Forelimb muscle (tissue), 1 donor: ENCODE results near the gene MESD. TPM values are rescaled to one million over a fixed set of nuclear protein-coding genes. Genes with fewer than 3 reads are reported as not detected.
"Not testable (repeated sequence)": the region's sequence is repeated elsewhere in the genome, so short reads cannot be mapped to it uniquely, and the experiment has no call there.

Experiments
- DNase-seq: peaks from one replicate; pipeline ENCODE4 v3.0.0-alpha.2; 2013; ENCODE audit warnings: low read depth
- polyA plus RNA-seq: library from polyadenylated mRNA; unstranded; fragments of 120-200 nt; gene quantifications from one replicate; pipeline ENCODE4 v1.2.1, GENCODE V29; 2013; ENCODE audit not compliant: insufficient read length

MESD gene
- polyA plus RNA-seq, 1 donor: 18.7 TPM

GRCh38 chr15:80965454-80965853 is 24.2 kb downstream of the MESD start:
- DNase-seq: not testable (repeated sequence)

DNA sequence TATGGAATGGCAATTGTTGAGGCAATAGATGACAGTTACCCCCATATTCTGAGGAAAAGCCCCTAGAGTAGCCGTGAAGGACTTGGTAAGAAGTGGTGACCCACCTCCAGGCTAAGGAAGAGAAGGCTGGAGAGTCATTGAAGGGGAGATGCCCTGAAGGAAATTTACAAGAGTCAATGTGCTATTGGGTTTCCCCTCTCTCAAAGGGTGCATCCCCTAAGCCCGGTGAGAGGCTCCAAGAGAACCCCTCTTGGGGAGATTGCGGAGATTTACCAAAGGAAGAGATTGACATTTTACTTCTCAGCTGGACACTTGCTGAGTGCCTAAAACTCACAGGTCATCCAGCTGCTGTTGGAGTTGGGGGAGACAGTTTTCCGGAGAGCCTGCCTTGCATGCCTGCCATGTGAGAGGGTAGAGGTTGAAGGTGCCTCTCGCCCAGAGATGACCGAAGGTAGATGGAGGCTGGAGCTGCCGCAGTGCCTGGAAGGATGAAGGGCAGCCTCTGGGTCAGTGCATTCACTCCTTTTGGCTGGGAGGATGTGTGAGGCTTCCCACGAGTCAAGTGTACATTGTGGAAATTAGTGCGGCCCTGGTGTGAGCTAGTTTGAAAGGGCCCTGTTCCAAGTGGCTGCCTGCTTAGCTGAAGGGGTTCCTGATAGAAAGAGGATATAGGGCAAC is 30.7 kb downstream of the MESD start:
- no peak for DNase-seq

DNA sequence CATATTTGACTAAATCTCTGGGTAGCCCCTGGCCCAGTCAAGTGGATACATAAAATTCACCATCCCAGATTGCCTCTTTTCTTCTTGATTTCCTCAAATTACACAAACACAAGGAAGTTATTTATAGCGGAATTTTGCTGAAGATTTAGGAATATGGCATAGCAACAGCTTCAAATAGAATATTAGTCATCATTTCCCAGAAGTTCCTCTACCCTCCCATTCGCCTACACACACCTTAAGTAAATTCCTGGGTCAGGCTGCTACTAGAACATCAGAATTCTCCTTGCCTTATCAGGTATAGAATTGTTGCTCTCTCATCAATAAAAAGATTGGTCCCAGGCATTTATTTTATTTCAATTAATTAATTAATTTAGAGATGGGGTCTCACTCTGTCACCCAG is 31.6 kb downstream of the MESD start:
- DNase-seq: no peak

DNA sequence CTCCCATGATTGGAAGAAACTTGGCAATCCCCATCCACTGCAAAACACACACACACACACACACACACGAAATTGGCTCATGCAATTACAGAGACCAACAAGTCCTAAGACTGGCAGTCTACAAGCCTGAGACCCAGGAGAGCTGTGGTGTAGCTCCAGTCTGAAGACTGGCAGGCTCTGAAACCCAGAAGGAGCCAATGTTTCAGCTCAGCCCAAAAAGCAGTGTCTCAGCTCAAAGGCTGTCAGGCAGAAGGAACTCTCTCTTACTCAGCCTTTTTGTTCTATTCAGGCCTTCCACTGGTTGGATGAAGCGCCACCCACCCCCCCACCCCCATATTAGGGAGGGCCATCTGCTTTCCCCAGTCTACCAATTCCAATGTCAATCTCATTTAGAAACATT is 32.1 kb downstream of the MESD start:
- no peak for DNase-seq

GRCh38 chr15:80955571-80956452 is 33.8 kb downstream of the MESD start:
- DNase-seq: not testable (repeated sequence)

GRCh38 chr15:80953953-80954778 is 35.5 kb downstream of the MESD start:
- no peak for DNase-seq

- DNase-seq: no peak
These were observed 36.3 kb downstream of the MESD start for GRCh38 chr15:80953001-80953952.

DNA sequence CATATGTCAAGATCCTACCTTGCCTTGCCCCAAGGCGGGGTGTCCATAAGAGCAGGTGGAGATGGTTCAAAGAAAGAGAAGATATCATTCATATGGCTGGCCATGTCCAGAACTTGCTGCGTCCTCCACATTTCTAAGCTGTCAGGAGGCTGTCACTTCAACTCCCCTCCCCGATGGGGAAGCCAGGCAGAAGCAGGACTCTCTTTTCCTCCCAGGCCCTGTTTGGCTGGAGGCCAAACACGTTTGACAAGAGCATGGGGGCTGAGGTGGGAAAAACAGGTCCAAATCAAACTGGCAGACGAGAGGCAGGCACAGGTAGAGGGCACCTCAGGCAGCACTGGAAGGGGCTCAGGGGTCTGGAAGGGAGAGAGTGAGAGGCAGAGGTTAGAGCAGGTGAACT is 37.7 kb downstream of the MESD start:
- no peak for DNase-seq

GRCh38 chr15:80950291-80951078 is 39.1 kb downstream of the MESD start:
- DNase-seq: no peak

GRCh38 chr15:80949756-80950155 is 39.9 kb downstream of the MESD start:
- no peak for DNase-seq

DNA sequence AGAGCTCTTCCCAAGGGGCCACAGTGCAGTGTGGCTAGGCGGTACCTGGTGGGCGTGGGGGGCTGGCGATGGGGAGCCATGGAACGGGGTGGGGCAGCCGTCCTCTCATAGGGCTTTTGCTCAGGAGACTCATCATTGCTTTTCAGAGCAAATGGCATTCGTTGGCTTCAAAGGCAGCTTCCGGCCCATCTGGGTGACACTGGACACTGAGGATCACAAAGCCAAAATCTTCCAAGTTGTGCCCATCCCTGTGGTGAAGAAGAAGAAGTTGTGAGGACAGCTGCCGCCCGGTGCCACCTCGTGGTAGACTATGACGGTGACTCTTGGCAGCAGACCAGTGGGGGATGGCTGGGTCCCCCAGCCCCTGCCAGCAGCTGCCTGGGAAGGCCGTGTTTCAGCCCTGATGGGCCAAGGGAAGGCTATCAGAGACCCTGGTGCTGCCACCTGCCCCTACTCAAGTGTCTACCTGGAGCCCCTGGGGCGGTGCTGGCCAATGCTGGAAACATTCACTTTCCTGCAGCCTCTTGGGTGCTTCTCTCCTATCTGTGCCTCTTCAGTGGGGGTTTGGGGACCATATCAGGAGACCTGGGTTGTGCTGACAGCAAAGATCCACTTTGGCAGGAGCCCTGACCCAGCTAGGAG is 40.8 kb downstream of the MESD start:
- no peak for DNase-seq

- no peak for DNase-seq
These were observed 43.0 kb downstream of the MESD start for GRCh38 chr15:80946576-80946975.

DNA sequence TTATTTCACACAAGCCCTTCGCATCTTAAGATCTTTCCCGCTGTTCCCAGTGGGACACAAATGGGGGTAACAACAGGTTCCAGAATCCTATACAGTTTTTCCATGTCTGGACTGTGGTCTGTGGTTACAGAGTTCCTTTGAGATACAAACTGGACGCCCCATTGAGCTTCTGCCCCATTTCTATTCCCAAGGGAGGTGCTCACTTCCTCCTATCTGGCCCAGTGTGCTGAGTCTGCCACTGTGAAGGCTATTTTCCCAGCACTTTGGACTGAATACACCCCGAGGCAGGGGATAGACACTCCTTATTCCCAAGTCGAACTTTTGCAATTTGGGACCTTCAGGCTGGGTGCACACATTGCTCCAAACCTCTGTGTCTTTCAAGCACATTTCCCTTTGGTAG is 44.0 kb downstream of the MESD start:
- DNase-seq: no peak

DNA sequence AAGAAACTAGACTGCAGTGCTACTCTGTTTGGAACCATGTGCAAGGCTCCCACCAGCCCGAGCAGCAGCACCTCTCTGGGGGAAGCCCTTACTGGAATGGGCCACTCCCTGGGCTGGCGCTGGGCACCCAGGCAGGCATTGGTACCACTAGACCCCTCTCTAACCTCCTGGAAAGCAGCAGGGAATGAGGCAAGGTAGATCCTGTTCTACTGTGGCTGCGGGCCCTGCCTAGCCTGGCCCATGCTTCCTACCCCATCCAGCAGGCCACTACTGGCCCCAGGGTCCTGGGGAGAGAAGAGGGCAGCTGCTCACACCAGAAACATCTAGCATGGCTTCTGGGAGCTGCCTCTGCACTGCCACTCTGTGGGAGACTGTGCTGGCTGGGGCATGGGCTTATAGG is 44.8 kb downstream of the MESD start:
- no peak for DNase-seq

GRCh38 chr15:80942746-80943565 is 46.7 kb downstream of the MESD start:
- peak; percentile 31 for DNase-seq

DNA sequence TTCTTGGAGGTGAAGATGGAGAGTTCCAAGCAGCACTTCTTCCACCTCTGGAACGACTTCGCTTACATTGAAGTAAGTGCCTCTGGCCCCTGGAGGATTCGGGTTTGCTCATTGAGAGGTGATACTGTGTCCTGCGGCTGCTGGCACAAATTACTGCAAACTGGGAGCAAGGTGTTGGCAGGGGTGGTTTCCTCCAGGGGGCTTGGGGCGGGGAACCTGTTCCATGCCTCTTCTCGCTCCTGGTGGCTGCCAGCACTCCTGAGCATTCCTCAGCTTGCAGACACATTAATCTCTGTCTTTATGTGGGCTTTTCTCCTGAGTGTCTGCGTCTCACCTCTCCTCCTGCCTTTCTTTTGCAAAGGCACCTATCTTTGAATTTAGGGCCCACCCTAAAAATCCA is 47.4 kb downstream of the MESD start:
- no peak for DNase-seq

DNA sequence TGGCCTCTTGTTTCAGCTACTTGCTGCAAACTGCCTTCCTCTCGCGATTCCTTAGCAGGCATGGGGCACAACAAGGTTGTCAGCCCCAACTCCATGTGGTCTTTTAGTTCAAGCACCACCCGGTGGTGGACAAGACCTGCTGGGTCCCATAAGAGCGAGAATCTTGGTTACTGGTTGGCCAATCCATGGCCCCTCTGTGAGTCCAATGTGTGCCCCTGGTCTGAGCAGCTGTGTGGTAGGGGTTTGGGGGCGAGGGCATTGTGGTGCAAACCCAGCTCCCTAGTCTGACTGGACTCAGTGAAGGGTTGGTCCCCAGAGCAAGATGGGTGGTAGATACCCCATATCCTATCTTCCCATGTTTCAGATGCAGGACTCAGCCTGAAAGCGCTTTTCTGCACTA is 48.8 kb downstream of the MESD start:
- DNase-seq: no peak

GRCh38 chr15:80940331-80940730 is 49.3 kb downstream of the MESD start:
- DNase-seq: no peak

DNA sequence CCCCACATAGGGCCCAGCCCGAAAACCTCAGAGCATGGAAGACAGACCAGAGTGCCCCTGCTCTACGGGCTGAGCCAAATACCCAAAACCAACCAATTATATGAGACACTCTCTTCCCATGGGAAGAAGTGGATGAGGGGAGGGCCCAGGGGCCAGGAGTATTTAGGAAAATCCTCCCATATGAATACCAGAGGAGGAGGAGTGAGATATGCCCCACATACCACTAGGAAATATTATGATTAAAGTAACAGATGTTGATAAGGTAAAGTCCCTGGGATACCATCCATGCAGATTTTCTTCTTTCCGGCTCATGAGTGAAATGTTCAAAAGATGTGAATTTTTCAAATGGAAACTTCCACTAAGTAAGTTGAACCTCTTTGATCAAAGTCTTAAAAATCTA is 50.4 kb downstream of the MESD start:
- no peak for DNase-seq
